HG03342 (cell line): ENCODE measurements around the gene METTL27.
"Not testable (repeated sequence)": the region's sequence is repeated elsewhere in the genome, so short reads cannot be mapped to it uniquely, and the experiment has no call there.

Experiments
- ATAC-seq: cut with Tn5 transposase; IDR thresholded peaks from one replicate; pipeline ENCODE4 v1.9.1; 2021; ENCODE audit warnings: mild to moderate bottlenecking, moderate library complexity; ENCODE audit not compliant: unreplicated experiment

The METTL27 gene

GRCh38 chr7:73839290-73839689 lies 3.0 kb downstream of the METTL27 start:
- ATAC-seq = no peak

GRCh38 chr7:73838642-73839041 lies 3.7 kb downstream of the METTL27 start:
- ATAC-seq = no peak

- ATAC-seq = not testable (repeated sequence)
Measured at GRCh38 chr7:73837167-73837566, 5.1 kb downstream of the METTL27 start.

- no peak for ATAC-seq
Measured at GRCh38 chr7:73834626-73835191, 7.6 kb downstream of the METTL27 start.

GRCh38 chr7:73833251-73833919 lies 8.9 kb downstream of the METTL27 start:
- ATAC-seq = no peak

- ATAC-seq = no peak
Measured at GRCh38 chr7:73832806-73833205, 9.5 kb downstream of the METTL27 start.

GRCh38 chr7:73831834-73832651 lies 10.3 kb downstream of the METTL27 start:
- ATAC-seq = no peak

- no peak for ATAC-seq
Measured at GRCh38 chr7:73831584-73831833, 10.8 kb downstream of the METTL27 start.

- ATAC-seq = no peak
Measured at GRCh38 chr7:73830681-73831583, 11.4 kb downstream of the METTL27 start, which contains the start of gene CLDN4. CLDN4 (plus strand) TSS chr7:73830996; CDS start chr7:73831202, 206 bp downstream.

GRCh38 chr7:73829921-73830680 lies 12.2 kb downstream of the METTL27 start:
- no peak for ATAC-seq

- no peak for ATAC-seq
Measured at GRCh38 chr7:73829505-73829904, 12.8 kb downstream of the METTL27 start.

- no peak for ATAC-seq
Measured at GRCh38 chr7:73828972-73829371, 13.3 kb downstream of the METTL27 start.

- ATAC-seq = no peak
Measured at GRCh38 chr7:73828107-73828803, 14.1 kb downstream of the METTL27 start.

- ATAC-seq = no peak
Measured at GRCh38 chr7:73827567-73828106, 14.7 kb downstream of the METTL27 start.

GRCh38 chr7:73824986-73825385 lies 17.3 kb downstream of the METTL27 start:
- no peak for ATAC-seq

- ATAC-seq = no peak
Measured at GRCh38 chr7:73823873-73824592, 18.3 kb downstream of the METTL27 start.

- no peak for ATAC-seq
Measured at GRCh38 chr7:73823257-73823656, 19.1 kb downstream of the METTL27 start.

- no peak for ATAC-seq
Measured at GRCh38 chr7:73822319-73823173, 19.8 kb downstream of the METTL27 start.
